ENCODE results near the gene ERO1A. TPM values are rescaled to one million over a fixed set of nuclear protein-coding genes. Genes with fewer than 3 reads are reported as not detected.

Gene ERO1A
- total RNA-seq, 2 donors from 2014 or later, result 18.5 to 35.8 TPM

DNA sequence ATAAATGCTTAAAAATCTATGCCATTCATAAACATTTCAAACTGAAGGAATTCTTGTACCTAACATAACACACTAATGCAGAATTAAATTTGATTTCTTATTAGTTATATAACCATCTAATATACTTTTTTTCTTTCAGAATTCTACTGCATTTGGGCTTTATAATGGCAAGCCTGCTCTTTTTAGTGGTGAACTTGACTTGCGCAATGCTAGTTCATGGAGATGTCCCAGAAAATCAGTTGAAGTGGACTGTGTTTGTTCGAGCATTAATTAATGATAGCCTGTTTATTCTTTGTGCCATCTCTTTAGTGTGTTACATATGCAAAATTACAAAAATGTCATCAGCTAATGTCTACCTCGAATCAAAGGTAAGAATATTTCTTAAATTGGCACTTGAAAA lies 95.4 kb downstream of the ERO1A start:
- intact Hi-C loops (cut with DNase I), result no loop called here
- no peak overlapping the region for H3K4me3 ChIP-seq
- H3K9me3 ChIP-seq, result no peaks in the 10 kb centered on the region
- no peak for DNase-seq (ENCODE audit: low spot score)
- no peaks in the 10 kb centered on the region for H3K27me3 ChIP-seq (replicated peaks; ENCODE audit: insufficient read depth)
- no peak overlapping the region for H3K27ac ChIP-seq
- H3K4me1 ChIP-seq (replicated peaks), result no peaks in the 10 kb centered on the region
- no peaks in the 10 kb centered on the region for H3K36me3 ChIP-seq
- WGBS, result 98% methylated on average over 3 of the region's 3 CpGs
- TF ChIP-seq POLR2A (IDR thresholded peaks at IDR 0.05), result no peak
- TF ChIP-seq POLR2AphosphoS5 (IDR thresholded peaks at IDR 0.05), result no peak
- TF ChIP-seq, protein P1, sequence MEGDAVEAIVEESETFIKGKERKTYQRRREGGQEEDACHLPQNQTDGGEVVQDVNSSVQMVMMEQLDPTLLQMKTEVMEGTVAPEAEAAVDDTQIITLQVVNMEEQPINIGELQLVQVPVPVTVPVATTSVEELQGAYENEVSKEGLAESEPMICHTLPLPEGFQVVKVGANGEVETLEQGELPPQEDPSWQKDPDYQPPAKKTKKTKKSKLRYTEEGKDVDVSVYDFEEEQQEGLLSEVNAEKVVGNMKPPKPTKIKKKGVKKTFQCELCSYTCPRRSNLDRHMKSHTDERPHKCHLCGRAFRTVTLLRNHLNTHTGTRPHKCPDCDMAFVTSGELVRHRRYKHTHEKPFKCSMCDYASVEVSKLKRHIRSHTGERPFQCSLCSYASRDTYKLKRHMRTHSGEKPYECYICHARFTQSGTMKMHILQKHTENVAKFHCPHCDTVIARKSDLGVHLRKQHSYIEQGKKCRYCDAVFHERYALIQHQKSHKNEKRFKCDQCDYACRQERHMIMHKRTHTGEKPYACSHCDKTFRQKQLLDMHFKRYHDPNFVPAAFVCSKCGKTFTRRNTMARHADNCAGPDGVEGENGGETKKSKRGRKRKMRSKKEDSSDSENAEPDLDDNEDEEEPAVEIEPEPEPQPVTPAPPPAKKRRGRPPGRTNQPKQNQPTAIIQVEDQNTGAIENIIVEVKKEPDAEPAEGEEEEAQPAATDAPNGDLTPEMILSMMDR (IDR thresholded peaks at IDR 0.05), result no peak

DNA sequence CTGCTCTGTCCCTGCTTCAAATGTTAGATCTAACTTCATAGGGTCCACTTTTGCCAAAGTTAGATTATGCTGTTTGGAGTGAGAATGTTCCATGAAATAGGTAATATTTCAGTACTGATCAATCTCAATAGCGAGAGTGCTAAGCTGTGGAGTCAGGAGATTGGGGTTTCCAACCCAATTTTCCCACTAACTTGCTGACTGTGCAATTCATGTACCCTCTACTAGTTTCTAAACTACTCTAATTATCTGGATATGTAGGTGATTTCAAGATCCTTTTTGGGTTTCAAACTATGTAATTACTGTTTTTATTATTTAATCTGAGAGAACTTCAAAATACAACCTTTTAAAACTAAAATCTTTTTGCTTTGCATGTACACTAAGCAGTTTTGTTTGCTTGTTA lies 96.8 kb downstream of the ERO1A start:
- intact Hi-C loops (cut with DNase I), result no loop called here
- DNase-seq (ENCODE audit: low spot score), result no peak
- TF ChIP-seq POLR2AphosphoS5 (IDR thresholded peaks at IDR 0.05), result no peak
- TF ChIP-seq, protein P1 (IDR thresholded peaks at IDR 0.05), result no peak
- TF ChIP-seq POLR2A (IDR thresholded peaks at IDR 0.05), result no peak

DNA sequence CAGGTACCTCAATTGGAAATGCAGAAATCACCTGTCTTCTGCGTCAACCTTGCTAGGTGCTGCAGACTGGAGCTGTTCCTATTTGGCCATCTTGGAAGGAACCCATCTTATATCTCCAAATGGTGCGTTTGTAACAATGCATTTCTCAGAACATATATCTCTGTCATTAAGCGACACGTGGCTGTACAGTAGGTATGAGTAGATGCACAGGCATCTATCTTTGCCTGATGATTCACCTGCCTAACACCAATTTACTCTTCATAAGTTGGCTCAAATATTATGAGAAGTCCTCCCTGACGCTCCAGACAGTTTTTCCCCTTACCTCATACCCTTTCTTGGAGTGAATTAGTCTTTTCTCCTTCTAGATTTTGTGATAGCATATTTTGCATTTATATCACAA lies 98.5 kb downstream of the ERO1A start:
- Histone ChIP-seq H3K4me3 (no peak overlapping the region), H3K36me3 (no peaks in the 10 kb centered on the region), H3K27me3 (replicated peaks; ENCODE audit: insufficient read depth) (no peaks in the 10 kb centered on the region), H3K27ac (no peak overlapping the region), H3K4me1 (replicated peaks) (no peaks in the 10 kb centered on the region), H3K9me3 (no peaks in the 10 kb centered on the region)
- WGBS, result 95% methylated on average over 5 of the region's 5 CpGs
- intact Hi-C loops (cut with DNase I), result no loop called here
- DNase-seq (ENCODE audit: low spot score), result no peak
- TF ChIP-seq POLR2A (IDR thresholded peaks at IDR 0.05) (no peak), POLR2AphosphoS5 (IDR thresholded peaks at IDR 0.05) (no peak)
- TF ChIP-seq, protein P1 (IDR thresholded peaks at IDR 0.05), result no peak

More for the DNA sequence above, 96.8 kb downstream of the ERO1A start:
- Histone ChIP-seq H3K4me3 (no peak overlapping the region), H3K27me3 (replicated peaks; ENCODE audit: insufficient read depth) (no peaks in the 10 kb centered on the region), H3K9me3 (no peaks in the 10 kb centered on the region), H3K27ac (no peak overlapping the region), H3K36me3 (no peaks in the 10 kb centered on the region), H3K4me1 (replicated peaks) (no peaks in the 10 kb centered on the region)
- 97% methylated on average over 1 of the region's 1 CpG for WGBS

DNA sequence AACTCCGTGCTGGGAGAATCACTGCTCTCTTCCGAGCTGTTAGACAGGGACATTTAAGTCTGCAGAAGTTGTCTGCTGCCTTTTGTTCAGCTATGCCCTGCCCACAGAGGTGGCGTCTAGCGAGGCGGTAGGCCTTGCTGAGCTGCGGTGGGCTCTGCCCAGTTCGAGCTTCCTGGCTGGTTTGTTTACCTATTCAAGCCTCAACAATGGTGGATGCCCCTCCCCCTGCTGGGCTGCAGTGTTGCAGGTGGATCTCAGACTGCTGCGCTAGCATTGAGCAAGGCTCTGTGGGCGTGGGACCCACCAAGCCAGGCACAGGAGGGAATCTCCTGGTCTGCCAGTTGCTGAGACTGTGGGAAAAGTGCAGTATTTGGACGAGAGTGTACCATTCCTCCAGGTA lies 99.0 kb downstream of the ERO1A start:
- Histone ChIP-seq H3K27ac (no peak overlapping the region), H3K9me3 (no peaks in the 10 kb centered on the region), H3K27me3 (replicated peaks; ENCODE audit: insufficient read depth) (no peaks in the 10 kb centered on the region), H3K36me3 (no peaks in the 10 kb centered on the region), H3K4me3 (no peak overlapping the region), H3K4me1 (replicated peaks) (no peaks in the 10 kb centered on the region)
- 83% methylated on average over 10 of the region's 10 CpGs for WGBS
- intact Hi-C loops (cut with DNase I), result no loop called here
- no peak for DNase-seq (ENCODE audit: low spot score)
- TF ChIP-seq, protein P1 (IDR thresholded peaks at IDR 0.05), result no peak
- TF ChIP-seq POLR2A (IDR thresholded peaks at IDR 0.05) (no peak), POLR2AphosphoS5 (IDR thresholded peaks at IDR 0.05) (no peak)

DNA sequence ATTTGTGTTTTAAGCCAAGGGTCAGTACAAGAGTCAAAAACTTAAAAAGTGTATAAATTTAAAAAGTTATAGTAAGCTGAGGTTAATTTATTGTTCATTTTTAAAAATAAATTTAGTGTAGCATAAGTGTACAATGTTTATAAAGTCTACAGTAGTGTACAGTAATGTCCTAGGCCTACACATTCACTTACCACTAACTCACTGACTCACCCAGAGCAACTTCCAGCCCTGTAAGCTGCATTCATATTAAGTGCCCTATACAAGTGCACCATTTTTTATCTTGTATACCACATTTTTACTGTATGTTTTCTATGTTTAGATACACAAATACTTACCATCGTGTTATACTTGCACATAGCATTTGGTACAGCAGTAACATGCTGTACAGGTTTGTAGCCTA lies 105.0 kb downstream of the ERO1A start:
- H3K27me3 ChIP-seq (replicated peaks; ENCODE audit: insufficient read depth), result no peaks in the 10 kb centered on the region
- DNase-seq (ENCODE audit: low spot score), result no peak
- H3K4me1 ChIP-seq (replicated peaks), result no peaks in the 10 kb centered on the region
- no peaks in the 10 kb centered on the region for H3K36me3 ChIP-seq
- WGBS, result 91% methylated on average over 1 of the region's 1 CpG
- H3K9me3 ChIP-seq, result no peaks in the 10 kb centered on the region
- H3K27ac ChIP-seq, result no peak overlapping the region
- no peak overlapping the region for H3K4me3 ChIP-seq
- intact Hi-C loops (cut with DNase I), result no loop called here
- TF ChIP-seq, protein P1 (IDR thresholded peaks at IDR 0.05), result no peak
- TF ChIP-seq POLR2A (IDR thresholded peaks at IDR 0.05), result no peak
- TF ChIP-seq POLR2AphosphoS5 (IDR thresholded peaks at IDR 0.05), result no peak

Measured in prostate gland (tissue), 2 donors.